Measurements from ENCODE around the gene CD22.
"Not testable (repeated sequence)": the region's sequence is repeated elsewhere in the genome, so short reads cannot be mapped to it uniquely, and the experiment has no call there.

CD22 gene

DNA sequence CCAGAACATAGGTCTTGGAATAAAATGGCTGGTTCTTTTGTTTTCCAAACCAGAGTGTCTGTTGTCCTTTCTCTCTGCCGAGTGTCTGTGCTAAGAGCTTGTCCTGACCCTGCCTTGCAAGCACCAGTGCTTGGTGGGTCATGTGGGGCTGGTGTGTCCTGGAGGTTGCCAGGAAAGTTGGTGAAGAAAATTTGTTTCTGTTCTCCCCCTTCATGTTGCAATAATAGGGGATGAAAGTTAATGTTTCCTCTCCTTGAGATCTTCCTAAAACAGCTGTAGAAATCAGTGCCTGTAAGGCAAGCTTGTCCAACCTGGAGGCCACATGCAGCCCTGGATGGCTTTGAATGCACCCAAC, 43.9 kb upstream of the CD22 start:
- DNase-seq (ENCODE audit: low read depth, low spot score), result no peak
- TF ChIP-seq, protein P1, sequence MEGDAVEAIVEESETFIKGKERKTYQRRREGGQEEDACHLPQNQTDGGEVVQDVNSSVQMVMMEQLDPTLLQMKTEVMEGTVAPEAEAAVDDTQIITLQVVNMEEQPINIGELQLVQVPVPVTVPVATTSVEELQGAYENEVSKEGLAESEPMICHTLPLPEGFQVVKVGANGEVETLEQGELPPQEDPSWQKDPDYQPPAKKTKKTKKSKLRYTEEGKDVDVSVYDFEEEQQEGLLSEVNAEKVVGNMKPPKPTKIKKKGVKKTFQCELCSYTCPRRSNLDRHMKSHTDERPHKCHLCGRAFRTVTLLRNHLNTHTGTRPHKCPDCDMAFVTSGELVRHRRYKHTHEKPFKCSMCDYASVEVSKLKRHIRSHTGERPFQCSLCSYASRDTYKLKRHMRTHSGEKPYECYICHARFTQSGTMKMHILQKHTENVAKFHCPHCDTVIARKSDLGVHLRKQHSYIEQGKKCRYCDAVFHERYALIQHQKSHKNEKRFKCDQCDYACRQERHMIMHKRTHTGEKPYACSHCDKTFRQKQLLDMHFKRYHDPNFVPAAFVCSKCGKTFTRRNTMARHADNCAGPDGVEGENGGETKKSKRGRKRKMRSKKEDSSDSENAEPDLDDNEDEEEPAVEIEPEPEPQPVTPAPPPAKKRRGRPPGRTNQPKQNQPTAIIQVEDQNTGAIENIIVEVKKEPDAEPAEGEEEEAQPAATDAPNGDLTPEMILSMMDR (IDR thresholded peaks at IDR 0.05; ENCODE audit: insufficient read depth, low read length, missing control alignments), result no peak
- ChIA-PET POLR2A (no interaction called here), CTCF (interaction anchor here (1.1 kb wide), 2 partner anchors 9 to 16 kb away, joined by 4 to 5 read pairs; partner anchors contain the start of gene USF2)
- H3K4me3 ChIP-seq (ENCODE audit: low read depth, low read length), result no peak overlapping the region

DNA sequence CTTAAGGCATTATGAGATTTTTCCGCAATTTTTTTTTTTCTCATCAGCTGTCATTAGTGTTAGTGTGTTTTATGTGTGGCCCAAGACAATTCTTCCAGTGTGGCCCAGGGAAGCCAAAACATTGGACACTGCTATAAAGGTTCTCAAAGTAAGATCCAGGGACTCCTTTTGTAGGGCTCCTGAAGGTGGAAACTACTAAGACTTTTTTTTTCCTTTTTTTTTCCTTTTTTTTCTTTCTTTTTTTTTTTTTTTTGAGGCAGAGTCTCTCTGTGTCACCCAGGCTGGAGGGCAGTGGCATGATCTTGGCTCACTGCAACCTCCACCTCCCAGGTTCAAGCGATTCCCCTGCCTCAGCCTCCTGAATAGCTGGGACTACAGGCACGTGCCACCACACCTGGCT, 43.5 kb upstream of the CD22 start:
- H3K4me3 ChIP-seq (ENCODE audit: low read depth, low read length); DNase-seq (ENCODE audit: low read depth, low spot score); POLR2A ChIA-PET: not testable (repeated sequence)
- CTCF ChIA-PET, result interaction anchor here (1.1 kb wide), 1 partner anchor 16 kb away, joined by 5 read pairs; the partner anchor contains the start of gene USF2

DNA sequence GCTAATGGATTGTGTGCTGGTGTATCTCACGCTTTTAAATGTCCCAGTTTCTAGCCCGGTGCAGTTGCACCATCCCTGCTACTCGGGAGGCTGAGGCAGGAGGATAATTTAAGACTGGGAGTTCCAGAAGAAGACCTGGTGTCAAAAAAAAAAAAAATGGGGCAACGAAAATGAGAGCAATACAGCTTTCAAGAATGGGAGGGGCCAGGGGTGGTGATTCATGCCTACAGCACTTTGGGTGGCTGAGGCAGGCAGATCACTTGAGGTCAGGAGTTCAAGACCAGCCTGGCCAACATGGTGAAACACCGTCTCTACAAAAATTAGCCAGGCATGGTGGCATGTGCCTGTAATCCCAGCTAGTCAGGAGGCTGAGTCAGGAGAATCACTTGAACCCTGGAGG, 42.9 kb upstream of the CD22 start:
- DNase-seq (ENCODE audit: low read depth, low spot score); H3K4me3 ChIP-seq (ENCODE audit: low read depth, low read length); CTCF ChIA-PET: not testable (repeated sequence)
- POLR2A ChIA-PET, result interaction anchor here (0.7 kb wide), 1 partner anchor 18 kb away, joined by 3 read pairs; no protein-coding TSS in a partner anchor

DNA sequence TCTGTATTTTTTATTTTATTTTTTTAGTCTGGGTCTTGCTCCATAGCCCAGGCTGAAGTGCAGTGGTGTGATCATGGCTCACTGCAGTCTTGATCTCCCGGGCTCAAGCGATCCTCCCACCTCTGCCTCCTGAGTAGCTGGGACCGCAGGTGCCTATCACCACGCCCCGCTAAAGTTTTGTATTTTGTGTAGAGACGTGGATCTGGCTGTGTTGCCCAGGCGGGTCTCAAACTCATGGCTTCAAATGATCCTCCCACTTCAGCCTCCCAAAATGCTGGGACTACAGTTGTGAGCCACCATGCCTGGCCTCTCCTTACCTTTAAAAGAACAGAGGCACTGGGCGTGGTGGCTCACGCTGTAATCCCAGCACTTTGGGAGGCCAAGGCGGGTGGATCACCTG, 41.3 kb upstream of the CD22 start:
- CTCF ChIA-PET, result interaction anchor here (0.7 to 1.6 kb wide), 2 partner anchors 18 to 22 kb away, joined by 3 to 5 read pairs; no protein-coding TSS in a partner anchor
- POLR2A ChIA-PET, result no interaction called here
- no peak for DNase-seq (ENCODE audit: low read depth, low spot score)
- TF ChIP-seq, protein P1 (IDR thresholded peaks at IDR 0.05; ENCODE audit: insufficient read depth, low read length, missing control alignments), result no peak
- no peak overlapping the region for H3K4me3 ChIP-seq (ENCODE audit: low read depth, low read length)

DNA sequence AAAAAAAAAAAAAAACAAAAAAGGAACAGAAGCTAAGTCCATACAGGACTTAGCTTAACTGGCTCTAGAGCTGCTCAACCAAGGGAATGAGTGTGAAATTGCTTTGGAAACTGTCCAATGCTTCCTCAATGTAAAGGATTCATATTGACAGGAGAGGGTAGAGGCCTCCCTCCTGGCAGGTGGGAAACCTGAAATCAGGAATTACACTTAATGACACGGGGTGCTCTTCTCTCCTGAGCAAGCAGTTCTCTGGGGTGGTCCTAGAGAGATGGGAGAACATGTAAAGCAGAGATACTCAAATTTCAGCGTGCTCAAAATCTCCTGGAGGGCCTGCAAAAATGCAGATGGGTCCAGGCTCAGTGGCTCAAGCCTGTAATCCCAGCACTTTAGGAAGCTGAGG, 40.7 kb upstream of the CD22 start:
- TF ChIP-seq, protein P1 (IDR thresholded peaks at IDR 0.05; ENCODE audit: insufficient read depth, low read length, missing control alignments), result no peak
- no peak overlapping the region for H3K4me3 ChIP-seq (ENCODE audit: low read depth, low read length)
- no peak for DNase-seq (ENCODE audit: low read depth, low spot score)
- CTCF ChIA-PET, result interaction anchor here (0.7 to 1.6 kb wide), 3 partner anchors 18 to 23 kb away, joined by 3 to 5 read pairs (median 3); partner anchors contain the start of gene USF2
- POLR2A ChIA-PET, result no interaction called here

DNA sequence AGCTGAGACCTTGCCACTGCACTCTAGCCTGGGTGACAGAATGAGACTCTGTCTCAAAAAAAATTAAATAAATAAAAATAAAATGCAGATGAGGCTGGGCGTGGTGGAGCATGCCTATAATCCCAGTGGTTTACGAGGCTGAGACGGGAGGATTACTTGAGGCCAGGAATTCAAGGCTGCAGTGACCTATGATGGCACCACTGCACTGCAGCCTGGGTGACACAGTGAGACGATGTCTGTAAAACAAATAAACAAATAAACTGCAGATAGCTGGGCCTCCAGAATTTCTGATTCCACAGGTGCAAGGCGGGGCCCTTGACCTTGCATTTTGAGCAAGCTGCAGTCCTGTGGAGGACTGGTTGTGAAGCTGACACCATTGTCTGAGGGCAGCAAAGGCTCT, 40.1 kb upstream of the CD22 start:
- POLR2A ChIA-PET, result no interaction called here
- TF ChIP-seq, protein P1 (IDR thresholded peaks at IDR 0.05; ENCODE audit: insufficient read depth, low read length, missing control alignments), result no peak
- CTCF ChIA-PET, result interaction anchor here (1.4 kb wide), 1 partner anchor 20 kb away, joined by 3 read pairs; the partner anchor contains the start of gene USF2

DNA sequence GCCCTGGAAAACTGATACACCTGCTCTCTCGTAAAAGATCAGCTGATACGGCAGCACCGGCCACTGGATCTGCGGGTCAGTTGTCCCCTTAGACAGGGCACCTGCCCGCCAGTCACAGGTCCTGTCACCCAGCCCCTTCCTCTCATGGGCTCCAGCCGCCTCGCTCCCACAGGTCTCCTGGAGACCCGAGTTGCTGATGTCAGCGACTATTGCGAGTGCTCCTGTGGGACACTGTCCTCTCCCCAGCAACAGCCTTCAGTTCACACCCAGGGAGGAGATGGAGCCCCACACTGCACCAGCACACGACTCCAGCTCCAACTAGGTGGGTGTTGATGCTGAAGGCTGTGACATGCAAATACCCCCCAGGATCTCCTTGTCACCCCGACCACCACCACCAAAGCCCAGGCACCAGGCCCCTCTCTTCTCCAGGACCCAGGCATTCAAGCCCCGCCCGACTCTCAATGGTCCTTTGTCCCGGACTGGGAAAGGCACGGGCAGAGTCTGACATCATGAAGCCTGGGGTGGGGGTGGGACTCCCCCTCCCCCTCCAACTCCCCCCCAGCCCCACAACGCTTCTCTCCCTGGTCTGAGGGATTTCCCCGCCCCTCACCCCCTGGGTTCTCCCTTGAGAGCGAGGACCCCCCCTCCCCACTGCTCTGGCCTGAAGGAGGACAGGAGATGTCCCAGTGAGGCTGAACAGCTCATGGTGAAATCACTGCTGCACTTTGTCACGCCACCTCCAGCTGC, 38.4 kb upstream of the CD22 start:
- no peak for DNase-seq (ENCODE audit: low read depth, low spot score)
- POLR2A ChIA-PET, result no interaction called here
- TF ChIP-seq, protein P1 (IDR thresholded peaks at IDR 0.05; ENCODE audit: insufficient read depth, low read length, missing control alignments), result no peak
- CTCF ChIA-PET, result no interaction called here
- no peak overlapping the region for H3K4me3 ChIP-seq (ENCODE audit: low read depth, low read length)

More for the DNA sequence above, 40.1 kb upstream of the CD22 start:
- no peak for DNase-seq (ENCODE audit: low read depth, low spot score)
- no peak overlapping the region for H3K4me3 ChIP-seq (ENCODE audit: low read depth, low read length)

Data from AG04449 (cell line).